ENCODE measurements around the gene PTPN9.

DNA sequence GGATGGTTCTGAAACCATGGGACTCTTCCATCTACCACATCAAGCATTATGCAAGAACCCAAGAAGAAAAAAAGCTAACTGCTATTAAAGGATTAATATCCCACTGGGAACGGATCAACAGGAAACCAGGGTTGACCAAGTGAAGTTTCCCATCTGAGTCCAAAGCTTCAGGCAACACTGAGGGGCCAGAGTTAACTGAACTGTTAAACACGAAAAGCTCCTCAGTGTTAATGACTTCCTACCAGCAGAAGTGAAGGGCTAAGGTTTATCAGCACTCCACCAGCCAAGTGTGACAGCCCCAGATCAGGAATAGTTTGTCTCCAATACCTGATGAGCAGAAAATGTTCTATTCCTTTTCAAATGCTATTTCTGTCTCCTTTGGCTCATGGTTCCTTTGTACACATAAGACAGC lies 36.7 kb downstream of the PTPN9 start:
- TF ChIP-seq FOXK2 (IDR thresholded peaks at IDR 0.05) (no peak), FOXA1 (IDR thresholded peaks at IDR 0.05) (no peak), LEF1 (IDR thresholded peaks at IDR 0.05; ENCODE audit: borderline replicate concordance) (no peak), ELF4 (IDR thresholded peaks at IDR 0.05) (no peak), CTBP1 (IDR thresholded peaks at IDR 0.05; ENCODE audit: borderline replicate concordance) (no peak), SUZ12 (IDR thresholded peaks at IDR 0.05) (no peak), ARNT (IDR thresholded peaks at IDR 0.05) (no peak), BHLHE40 (IDR thresholded peaks at IDR 0.05; ENCODE audit: borderline replicate concordance) (no peak), SP1 (IDR thresholded peaks at IDR 0.05) (no peak)

Measured in HEK293T (cell line).